Measurements from ENCODE around the gene MPPE1. TPM values are rescaled to one million over a fixed set of nuclear protein-coding genes. Genes with fewer than 3 reads are reported as not detected.

Gene MPPE1
- total and polyA plus RNA-seq, 9 of the 15 experiments (the other 6 are each of a cell fraction or from before 2014, with no cell fraction given) = 10.7 to 19.5 (median 13.3) TPM

- TF ChIP-seq E2F8 (IDR thresholded peaks at IDR 0.05; ENCODE audit: low read depth, partially characterized antibody) (peak; percentile 88), SPI1 (IDR thresholded peaks at IDR 0.05; ENCODE audit: borderline replicate concordance, low read depth, low read length) (peak; percentile 98)
Observed at GRCh38 chr18:11851146-11851805, 56.8 kb downstream of the MPPE1 start, which contains the start of gene CHMP1B (continued).

- intact Hi-C loops (cut with micrococcal nuclease) (no loop called here), in situ Hi-C loops (cut with MboI) (no loop called here)
- Histone ChIP-seq H2AFZ (ENCODE audit: low read depth, low read length) (peak overlapping the region; percentile 97), H3K4me3 (peak overlapping the region; percentile 97), H3K9ac (ENCODE audit: insufficient read depth in 1 of 2, low read depth in 2 of 2, low read length in 2 of 2) (peak overlapping the region; percentile 96), H3K79me2 (ENCODE audit: control insufficient read depth, insufficient read depth, low read length) (peaks cover 24% of the 10 kb centered on the region), H3K9me1 (ENCODE audit: control insufficient read depth, insufficient read depth, low read length) (no peaks in the 10 kb centered on the region), H3K27ac (ENCODE audit: extremely low read depth, low read depth, low read length) (peak overlapping the region; percentile 83), H3K27me3 (ENCODE audit: control insufficient read depth in 2 of 2, insufficient read depth in 2 of 2, low read length in 2 of 2) (no peaks in the 10 kb centered on the region), H3K4me1 (replicated peaks in 1 of 2; ENCODE audit: control insufficient read depth in 2 of 2, insufficient read depth in 2 of 2, low read length in 2 of 2) (peaks cover 15 to 19% of the 10 kb centered on the region in 2 experiments; a peak in 4 of 5 replicates), H3K4me2 (ENCODE audit: insufficient read depth, low read length) (peak overlapping the region; percentile 100), H4K20me1 (replicated peaks; ENCODE audit: control insufficient read depth, insufficient read depth, low read length) (0 out of 2 replicates have a peak, but pooled peaks cover 4% of the 10 kb centered on the region), H3K36me3 (ENCODE audit: control insufficient read depth, insufficient read depth, low read length) (0 out of 3 replicates have a peak, but pooled peaks cover 2% of the 10 kb centered on the region), H3K9me3 (replicated peaks; ENCODE audit: control insufficient read depth, insufficient read depth, low read depth, low read length) (no peaks in the 10 kb centered on the region)
- FAIRE-seq (no peak), DNase-seq (ENCODE audit: extremely low read depth in 1 of 4, low spot score in 3 of 4) (no peak), ATAC-seq (peak; percentile 9)
- CTCF ChIA-PET (ENCODE audit: low intra/inter-chr PET ratio) = no interaction called here
- 0% methylated on average over 10 of the region's 10 CpGs for WGBS (ENCODE audit: insufficient coverage, low coverage, missing lambda C conversion rate)
- BruUV-seq (replicated peaks) = TSS peak; percentile 97
- POLR2A ChIA-PET = interaction anchor here (1.1 kb wide), 1 partner anchor 21 kb away, joined by 4 read pairs; no protein-coding TSS in a partner anchor
- TF ChIP-seq KHSRP (IDR thresholded peaks at IDR 0.05) (no peak), RFX1 (IDR thresholded peaks at IDR 0.05) (peak; percentile 23; the same call in 1 of the 2 replicates), PKNOX1 (IDR thresholded peaks at IDR 0.05) (no peak), JUNB (CRISPR knock-in tag; conservative IDR thresholded peaks at IDR 0.05) (no peak), POLR2AphosphoS2 (IDR thresholded peaks at IDR 0.05; ENCODE audit: low read length) (no peak), ZNF124 (CRISPR knock-in tag; IDR thresholded peaks at IDR 0.05) (no peak), ZNF583 (CRISPR knock-in tag; IDR thresholded peaks at IDR 0.05) (no peak), TFE3 (CRISPR knock-in tag; IDR thresholded peaks at IDR 0.05) (no peak), ZNF639 (CRISPR knock-in tag; conservative IDR thresholded peaks at IDR 0.05 in 1 of 2, IDR thresholded peaks at IDR 0.05 in 1 of 2) (peak in 1 of 2 experiments; percentile 36; a peak in 1 of 4 replicates)
Observed at GRCh38 chr18:11850821-11851145, 57.3 kb downstream of the MPPE1 start.
